A673 (cell line): ENCODE results near the gene STAC3. TPM values are rescaled to one million over a fixed set of nuclear protein-coding genes. Genes with fewer than 3 reads are reported as not detected.

Experiments
- BruUV-seq: library from RNA; stranded (reverse); fragments of 400-500 nt; replicated peaks from 2 replicates; lab custom pipeline; 2021; lab: Mats Ljungman, UMichigan
- CTCF ChIA-PET: fragments of 300-600 bp; sonication (Branson Sonifier 250); formaldehyde crosslinking; loops from one replicate; lab custom pipeline; 2022; ENCODE audit warnings: antibody characterized with exemption; lab: Charles Lee
- POLR2A ChIA-PET: fragments of 300-600 bp; sonication (Branson Sonifier 250); formaldehyde crosslinking; loops from one replicate; lab custom pipeline; 2022; ENCODE audit warnings: antibody characterized with exemption; ENCODE audit not compliant: low non-redundant PET; lab: Charles Lee
- DNase-seq: peaks from one replicate; pipeline ENCODE4 v3.0.0-alpha.2; 2015; ENCODE audit warnings: low spot score
- H3K27ac ChIP-seq: fragments of 200-600 bp; sonication (generic); 2 replicates; pipeline ENCODE4 v1.5.1; 2016; ENCODE audit warnings: mixed run types, low read depth, mild to moderate bottlenecking, mixed read lengths, antibody characterized with exemption, low read length; ENCODE audit not compliant: poor library complexity, severe bottlenecking
- H3K27me3 ChIP-seq: fragments of 200-600 bp; sonication (generic); replicated peaks from 2 replicates; pipeline ENCODE4 v1.6.1; 2017; ENCODE audit warnings: mixed run types, low read depth, mild to moderate bottlenecking, mixed read lengths, antibody characterized with exemption, low read length; ENCODE audit not compliant: insufficient read depth, poor library complexity
- H3K36me3 ChIP-seq: fragments of 200-600 bp; sonication (generic); 2 replicates; pipeline ENCODE4 v1.6.1; 2016; ENCODE audit warnings: mixed run types, mild to moderate bottlenecking, mixed read lengths, antibody characterized with exemption, low read length; ENCODE audit not compliant: insufficient read depth, poor library complexity, severe bottlenecking
- H3K4me1 ChIP-seq: fragments of 200-600 bp; sonication (generic); 2 replicates; pipeline ENCODE4 v1.6.1; 2017; ENCODE audit warnings: mixed run types, mild to moderate bottlenecking, mixed read lengths, antibody characterized with exemption, low read length; ENCODE audit not compliant: insufficient read depth, poor library complexity, severe bottlenecking
- H3K4me3 ChIP-seq: fragments of 200-600 bp; sonication (generic); 2 replicates; pipeline ENCODE4 v1.5.1; 2016; ENCODE audit warnings: low read depth, mixed run types, mild to moderate bottlenecking, mixed read lengths, low read length; ENCODE audit not compliant: poor library complexity, severe bottlenecking
- H3K9me3 ChIP-seq: fragments of 200-600 bp; sonication (generic); 2 replicates; pipeline ENCODE4 v1.6.1; 2016; ENCODE audit warnings: mixed run types, low read depth, mild to moderate bottlenecking, mixed read lengths, antibody characterized with exemption, low read length; ENCODE audit not compliant: poor library complexity, severe bottlenecking
- CTCF ChIP-seq: fragments of 300-800, 200-600 bp; sonication (generic); conservative IDR thresholded peaks from 2 replicates; pipeline ENCODE4 v1.5.1; 2017; ENCODE audit warnings: low read depth, mild to moderate bottlenecking, antibody characterized with exemption, low read length, moderate library complexity, mixed read lengths
- EZH2 ChIP-seq: fragments of 200-600 bp; sonication (generic); IDR thresholded peaks from 2 replicates; pipeline ENCODE4 v1.6.1; 2017; ENCODE audit warnings: borderline replicate concordance, low read depth, mild to moderate bottlenecking, mixed read lengths, antibody characterized with exemption, low read length; ENCODE audit not compliant: poor library complexity, severe bottlenecking
- intact Hi-C: fragments of 100-400 bp; cut with micrococcal nuclease; formaldehyde crosslinking; loops from one replicate; pipeline ENCODE4 v1.10.0; 2022; ENCODE audit not compliant: unreplicated experiment
- total RNA-seq: library from RNA; stranded (reverse); gene quantifications from 2 replicates; pipeline ENCODE4 v1.2.3, GENCODE V29; 2021

Gene STAC3
- total RNA-seq, 1 experiment from 2014 or later, result 7.0 TPM

GRCh38 chr12:57216921-57217879 lies 33.8 kb downstream of the STAC3 start:
- intact Hi-C loops, result no loop called here
- CTCF ChIA-PET, result interaction anchor here (1.0 to 1.2 kb wide), 3 partner anchors 21 to 25 kb away, joined by 4 to 6 read pairs (median 5); no protein-coding TSS in a partner anchor
- peaks cover 57% of the 10 kb centered on the region for H3K4me1 ChIP-seq
- H3K36me3 ChIP-seq, result no peaks in the 10 kb centered on the region
- no TSS peak for BruUV-seq
- H3K4me3 ChIP-seq, result peak overlapping the region; percentile 56
- POLR2A ChIA-PET, result no interaction called here
- no peak for TF ChIP-seq CTCF
- no peak for TF ChIP-seq EZH2
- H3K9me3 ChIP-seq, result no peaks in the 10 kb centered on the region
- no peak for DNase-seq
- no peak overlapping the region for H3K27ac ChIP-seq
- H3K27me3 ChIP-seq, result peaks cover 19% of the 10 kb centered on the region

GRCh38 chr12:57216014-57216911 lies 34.7 kb downstream of the STAC3 start, which contains the start of gene NXPH4:
NXPH4 (plus strand) TSS chr12:57216794; CDS start chr12:57216970, 176 bp downstream.
- BruUV-seq, result no TSS peak
- Histone ChIP-seq H3K9me3 (no peaks in the 10 kb centered on the region), H3K4me1 (peaks cover 52% of the 10 kb centered on the region), H3K4me3 (peak within 1 kb of the TSS; percentile 56), H3K27ac (no peak within 1 kb of the TSS), H3K36me3 (no peaks in the 10 kb centered on the region), H3K27me3 (peaks cover 19% of the 10 kb centered on the region)
- DNase-seq, result no peak
- intact Hi-C loops, result no loop called here
- POLR2A ChIA-PET, result no interaction called here
- TF ChIP-seq EZH2, result no peak
- no peak for TF ChIP-seq CTCF
- CTCF ChIA-PET, result interaction anchor here (1.1 kb wide), 1 partner anchor 26 kb away, joined by 7 read pairs; no protein-coding TSS in a partner anchor

- intact Hi-C loops, result no loop called here
- no peaks in the 10 kb centered on the region for H3K36me3 ChIP-seq
- H3K27ac ChIP-seq, result no peak overlapping the region
- BruUV-seq, result no TSS peak
- H3K27me3 ChIP-seq, result peaks cover 19% of the 10 kb centered on the region
- POLR2A ChIA-PET, result no interaction called here
- no peaks in the 10 kb centered on the region for H3K9me3 ChIP-seq
- no peak for TF ChIP-seq CTCF
- TF ChIP-seq EZH2, result no peak
- H3K4me3 ChIP-seq, result no peak overlapping the region
- CTCF ChIA-PET, result interaction anchor here (1.1 kb wide), 1 partner anchor 27 kb away, joined by 7 read pairs; no protein-coding TSS in a partner anchor
- no peak for DNase-seq
- peaks cover 51% of the 10 kb centered on the region for H3K4me1 ChIP-seq
These were observed 35.3 kb downstream of the STAC3 start for GRCh38 chr12:57215668-57216013.
